BLaER1 (cell line): ENCODE measurements around the gene LENG9.
A peak's percentile ranks its signal among the peaks of the same experiment; 100 is the strongest.
"Not testable (repeated sequence)": the region's sequence is repeated elsewhere in the genome, so short reads cannot be mapped to it uniquely, and the experiment has no call there.

Source experiments
- H3K27ac ChIP-seq: shearing (Covaris generic); formaldehyde crosslinking; 2 replicates; pipeline ENCODE4 v1.8.1; 2022
- H3K27me3 ChIP-seq: shearing (Covaris generic); formaldehyde crosslinking; 2 replicates; pipeline ENCODE4 v1.8.1; 2022
- H3K36me3 ChIP-seq: shearing (Covaris generic); formaldehyde crosslinking; 2 replicates; pipeline ENCODE4 v1.8.1; 2022
- H3K4me1 ChIP-seq: shearing (Covaris generic); formaldehyde crosslinking; 2 replicates; pipeline ENCODE4 v1.8.1; 2022
- H3K4me2 ChIP-seq: shearing (Covaris generic); formaldehyde crosslinking; 2 replicates; pipeline ENCODE4 v1.8.1; 2022
- H3K4me3 ChIP-seq: shearing (Covaris generic); formaldehyde crosslinking; 2 replicates; pipeline ENCODE4 v1.8.1; 2022
- H3K9ac ChIP-seq: shearing (Covaris generic); formaldehyde crosslinking; 2 replicates; pipeline ENCODE4 v1.8.1; 2022
- H3K9me3 ChIP-seq: shearing (Covaris generic); formaldehyde crosslinking; 2 replicates; pipeline ENCODE4 v1.8.1; 2022
- H4K20me1 ChIP-seq: shearing (Covaris generic); formaldehyde crosslinking; 2 replicates; pipeline ENCODE4 v1.8.1; 2022
- Cebpa-rat ChIP-seq: shearing (Covaris generic); IDR thresholded peaks from 2 replicates; pipeline ENCODE4 v1.8.1; 2022

LENG9 gene

GRCh38 chr19:54478677-54479266 lies 15.2 kb upstream of the LENG9 start:
- Histone ChIP-seq H3K27ac (no peak overlapping the region), H3K4me2 (no peak overlapping the region), H3K9me3 (no peaks in the 10 kb centered on the region), H3K27me3 (no peaks in the 10 kb centered on the region), H3K36me3 (no peaks in the 10 kb centered on the region), H4K20me1 (no peaks in the 10 kb centered on the region), H3K4me3 (no peak overlapping the region), H3K9ac (no peak overlapping the region), H3K4me1 (peaks cover 42% of the 10 kb centered on the region)
- TF ChIP-seq Cebpa-rat, result no peak

GRCh38 chr19:54477650-54478049 lies 14.1 kb upstream of the LENG9 start:
- H3K4me3 ChIP-seq, result no peak overlapping the region
- no peak overlapping the region for H3K27ac ChIP-seq
- no peak overlapping the region for H3K9ac ChIP-seq
- H4K20me1 ChIP-seq, result no peaks in the 10 kb centered on the region
- H3K9me3 ChIP-seq, result no peaks in the 10 kb centered on the region
- H3K27me3 ChIP-seq, result no peaks in the 10 kb centered on the region
- no peak overlapping the region for H3K4me2 ChIP-seq
- no peaks in the 10 kb centered on the region for H3K36me3 ChIP-seq
- H3K4me1 ChIP-seq, result peaks cover 42% of the 10 kb centered on the region
- TF ChIP-seq Cebpa-rat, result no peak

GRCh38 chr19:54475706-54476105 lies 12.1 kb upstream of the LENG9 start:
- peaks cover 32% of the 10 kb centered on the region for H3K4me1 ChIP-seq
- H3K9me3 ChIP-seq, result no peaks in the 10 kb centered on the region
- no peak for TF ChIP-seq Cebpa-rat
- no peak overlapping the region for H3K4me3 ChIP-seq
- H3K36me3 ChIP-seq, result no peaks in the 10 kb centered on the region
- H4K20me1 ChIP-seq, result no peaks in the 10 kb centered on the region
- H3K4me2 ChIP-seq, result no peak overlapping the region
- no peak overlapping the region for H3K27ac ChIP-seq
- no peak overlapping the region for H3K9ac ChIP-seq
- H3K27me3 ChIP-seq, result no peaks in the 10 kb centered on the region

GRCh38 chr19:54473892-54474372 lies 10.4 kb upstream of the LENG9 start:
- Histone ChIP-seq H3K27ac (peak overlapping the region; percentile 68), H3K27me3 (no peaks in the 10 kb centered on the region), H3K4me2 (peak overlapping the region; percentile 80), H4K20me1 (no peaks in the 10 kb centered on the region), H3K9ac (no peak overlapping the region), H3K36me3 (no peaks in the 10 kb centered on the region), H3K4me3 (no peak overlapping the region), H3K9me3 (no peaks in the 10 kb centered on the region), H3K4me1 (peaks cover 40% of the 10 kb centered on the region)
- no peak for TF ChIP-seq Cebpa-rat

- no peaks in the 10 kb centered on the region for H3K36me3 ChIP-seq
- H3K9ac ChIP-seq, result peak within 1 kb of the TSS; percentile 41; the same call in 1 of the 2 replicates
- H3K4me3 ChIP-seq, result peak within 1 kb of the TSS; percentile 58
- TF ChIP-seq Cebpa-rat, result no peak
- no peaks in the 10 kb centered on the region for H4K20me1 ChIP-seq
- no peaks in the 10 kb centered on the region for H3K27me3 ChIP-seq
- peaks cover 46% of the 10 kb centered on the region for H3K4me1 ChIP-seq
- H3K9me3 ChIP-seq, result no peaks in the 10 kb centered on the region
- H3K27ac ChIP-seq, result peak within 1 kb of the TSS; percentile 68
- peak within 1 kb of the TSS; percentile 80 for H3K4me2 ChIP-seq
Measured at GRCh38 chr19:54473071-54473891, 9.7 kb upstream of the LENG9 start, which contains the start of gene CDC42EP5. TSS of gene CDC42EP5 (minus strand) at chr19:54473296. CDS start at chr19:54465547, 7,749 bp downstream.

- Histone ChIP-seq H3K4me2 (peak overlapping the region; percentile 99), H3K27me3 (no peaks in the 10 kb centered on the region), H3K4me3 (peak overlapping the region; percentile 70), H3K4me1 (peaks cover 57% of the 10 kb centered on the region), H3K9ac (peak overlapping the region; percentile 89), H3K27ac (peak overlapping the region; percentile 98), H4K20me1 (no peaks in the 10 kb centered on the region), H3K9me3 (no peaks in the 10 kb centered on the region), H3K36me3 (no peaks in the 10 kb centered on the region)
- TF ChIP-seq Cebpa-rat, result no peak
Measured at GRCh38 chr19:54470991-54471782, 7.6 kb upstream of the LENG9 start.

- TF ChIP-seq Cebpa-rat, result no peak
- Histone ChIP-seq H3K4me3 (peak overlapping the region; percentile 70), H3K36me3 (no peaks in the 10 kb centered on the region), H3K9me3 (no peaks in the 10 kb centered on the region), H3K27ac (peak overlapping the region; percentile 98), H3K4me2 (peak overlapping the region; percentile 99), H4K20me1 (no peaks in the 10 kb centered on the region), H3K4me1 (peaks cover 66% of the 10 kb centered on the region), H3K9ac (peak overlapping the region; percentile 89), H3K27me3 (no peaks in the 10 kb centered on the region)
Measured at GRCh38 chr19:54470276-54470887, 6.8 kb upstream of the LENG9 start.

GRCh38 chr19:54469496-54469934 lies 5.9 kb upstream of the LENG9 start:
- Histone ChIP-seq H4K20me1 (no peaks in the 10 kb centered on the region), H3K4me2 (peak overlapping the region; percentile 99), H3K4me3 (no peak overlapping the region), H3K27me3 (no peaks in the 10 kb centered on the region), H3K4me1 (peaks cover 73% of the 10 kb centered on the region), H3K36me3 (no peaks in the 10 kb centered on the region), H3K9ac (0 out of 2 replicates have a peak overlapping the region, but pooled peaks have one; percentile 89), H3K27ac (peak overlapping the region; percentile 98), H3K9me3 (no peaks in the 10 kb centered on the region)
- no peak for TF ChIP-seq Cebpa-rat

- not testable (repeated sequence) for H3K27me3 ChIP-seq, H3K4me3 ChIP-seq, H3K9me3 ChIP-seq, H3K9ac ChIP-seq
- Histone ChIP-seq H3K27ac (0 out of 2 replicates have a peak overlapping the region, but pooled peaks have one; percentile 37), H3K4me1 (peaks cover 70% of the 10 kb centered on the region), H3K36me3 (peaks cover 13% of the 10 kb centered on the region), H3K4me2 (peak overlapping the region; percentile 85), H4K20me1 (peaks cover 16% of the 10 kb centered on the region)
Measured at GRCh38 chr19:54466110-54466480, 2.5 kb upstream of the LENG9 start.
